GM12878 (cell line): ENCODE measurements around the gene MED19. TPM values are rescaled to one million over a fixed set of nuclear protein-coding genes. Genes with fewer than 3 reads are reported as not detected.
A peak's percentile ranks its signal among the peaks of the same experiment; 100 is the strongest.

Source experiments
- ATAC-seq: fragments of 200-7000 bp; cut with Tn5 transposase; 3 replicates; pipeline ENCODE4 v1.9.1; 2020; ENCODE audit warnings: mild to moderate bottlenecking, moderate library complexity
- BruUV-seq: library from RNA; stranded (reverse); fragments of 400-500 nt; replicated peaks from 2 replicates; lab custom pipeline; 2021; lab: Mats Ljungman, UMichigan
- CTCF ChIA-PET: fragments of 300-600 bp; sonication (Branson Sonifier 250); formaldehyde crosslinking; extraction: SDS; loops from one replicate; lab custom pipeline; 2021; ENCODE audit warnings: inconsistent platforms; lab: Yijun Ruan, JAX
- POLR2A ChIA-PET: fragments of 350-600 bp; formaldehyde crosslinking; extraction: SDS; loops from one replicate; lab custom pipeline; 2021; ENCODE audit warnings: inconsistent platforms; lab: Charles Lee
- RAD21 ChIA-PET: fragments of 300-600 bp; sonication (Branson Sonifier 250); formaldehyde crosslinking; loops from one replicate; lab custom pipeline; 2023; ENCODE audit warnings: antibody characterized with exemption; ENCODE audit not compliant: unreplicated experiment; lab: Charles Lee
- SMC1A ChIA-PET: fragments of 300-600 bp; sonication (Branson Sonifier 250); formaldehyde crosslinking; loops from one replicate; lab custom pipeline; 2023; ENCODE audit not compliant: unreplicated experiment, uncharacterized antibody; lab: Charles Lee
- DNase-seq: peaks from one replicate; pipeline ENCODE4 v3.0.0-alpha.2; 2011; ENCODE audit warnings: low read depth, low spot score
- FAIRE-seq: peaks from 3 replicates; lab custom pipeline; 2011; peaks lifted over from hg19 to GRCh38; lab: Jason Lieb, UNC
- H2AFZ ChIP-seq: 2 replicates; pipeline ENCODE4 v1.6.0; 2011; ENCODE audit warnings: low read depth, low read length, control low read depth; ENCODE audit not compliant: control insufficient read depth
- H3K27ac ChIP-seq: 2 replicates; pipeline ENCODE4 v1.5.1; 2011; ENCODE audit warnings: control low read depth; ENCODE audit not compliant: control insufficient read depth, insufficient read depth
- H3K27me3 ChIP-seq, 2 experiments: replicated peaks in 1 of 2; 2 replicates each; pipeline versions ENCODE4 v1.6.0 to v1.6.1; 2011; ENCODE audit warnings: low read length in 1 of 2; ENCODE audit not compliant: control insufficient read depth in 2 of 2, insufficient read depth in 2 of 2
- H3K36me3 ChIP-seq, 2 experiments: 2 replicates each; pipeline ENCODE4 v1.5.1; 2011; ENCODE audit warnings: low read length in 1 of 2; ENCODE audit not compliant: control insufficient read depth in 2 of 2, insufficient read depth in 2 of 2
- H3K4me1 ChIP-seq: 2 replicates; pipeline ENCODE4 v1.6.1; 2011; ENCODE audit warnings: mild to moderate bottlenecking, low read length, moderate library complexity, mixed read lengths; ENCODE audit not compliant: control insufficient read depth, insufficient read depth
- H3K4me2 ChIP-seq: 2 replicates; pipeline ENCODE4 v1.6.0; 2011; ENCODE audit warnings: control low read depth; ENCODE audit not compliant: control insufficient read depth, insufficient read depth
- H3K4me3 ChIP-seq: fragments of 200-600 bp; sonication (generic); 2 replicates; pipeline ENCODE4 v1.5.1; 2016
- H3K79me2 ChIP-seq: 2 replicates; pipeline ENCODE4 v1.6.0; 2011; ENCODE audit warnings: low read length; ENCODE audit not compliant: control insufficient read depth, insufficient read depth
- H3K9ac ChIP-seq: 2 replicates; pipeline ENCODE4 v1.8.0; 2011; ENCODE audit warnings: low read length, control low read depth, mixed read lengths; ENCODE audit not compliant: control insufficient read depth, insufficient read depth
- H3K9me3 ChIP-seq: replicated peaks from 3 replicates; pipeline ENCODE4 v1.5.1; 2011; ENCODE audit warnings: mild to moderate bottlenecking, low read length; ENCODE audit not compliant: control insufficient read depth, insufficient read depth
- H4K20me1 ChIP-seq: 2 replicates; pipeline ENCODE4 v1.6.0; 2011; ENCODE audit not compliant: control insufficient read depth, insufficient read depth
- HCFC1 ChIP-seq: fragments of 150-350 bp; IDR thresholded peaks from 2 replicates; pipeline ENCODE4 v1.6.1; 2014; ENCODE audit warnings: low read length
- MEF2B ChIP-seq: fragments of 450-650 bp; IDR thresholded peaks from 2 replicates; pipeline ENCODE4 v1.6.1; 2018; ENCODE audit warnings: mild to moderate bottlenecking, moderate library complexity; ENCODE audit not compliant: partially characterized antibody, poor library complexity, severe bottlenecking
- SMC3 ChIP-seq: IDR thresholded peaks from 2 replicates; pipeline ENCODE4 v1.6.1; 2011; ENCODE audit warnings: low read length, improper control_type of control experiment, borderline replicate concordance
- SREBF2 ChIP-seq: IDR thresholded peaks from 2 replicates; pipeline ENCODE4 v1.6.1; 2012; ENCODE audit warnings: mild to moderate bottlenecking, low read length
- ZNF217 ChIP-seq: fragments of 450-650 bp; IDR thresholded peaks from 2 replicates; pipeline ENCODE4 v1.6.1; 2017; ENCODE audit warnings: antibody characterized with exemption, mild to moderate bottlenecking
- WGBS: methylation state at CpG from one replicate; pipeline ENCODE4 v1.1.6; 2016; ENCODE audit warnings: low lambda C conversion rate; ENCODE audit not compliant: insufficient replicate concordance, insufficient coverage; ENCODE audit errors: missing lambda C conversion rate; 5-methylcytosine and 5-hydroxymethylcytosine counted together
- in situ Hi-C: fragments of 300-500 bp; cut with MboI; formaldehyde crosslinking; loops from 9 replicates; pipeline ENCODE4 v1.14.3; 2018; ENCODE audit warnings: mixed read lengths
- intact Hi-C: fragments of 100-400 bp; cut with micrococcal nuclease; formaldehyde crosslinking; loops from one replicate; pipeline ENCODE4 v1.14.2; 2022; ENCODE audit not compliant: unreplicated experiment
- polyA plus RNA-seq, 11 experiments: library from polyadenylated mRNA; depleted of rRNA in 4 of 11; unstranded in 6 of 11; stranded (reverse) in 5 of 11; fragments of >200 nt; fragmentation: Nextera tagmentation in 4 of 11; fragmentation: Illumina TruSeq in 1 of 11; extraction: Ambion mirVana in 4 of 11; extraction: Trizol in 1 of 11; gene quantifications; 1 replicate in 1 of 11; 2 replicates in 10 of 11; pipeline versions ENCODE4 v1.2.1 to v1.2.3, GENCODE V29; 2011 to 2016; ENCODE audit warnings: inconsistent platforms in 2 of 11, missing spikeins in 2 of 11, low read depth in 1 of 11
- total RNA-seq, 4 experiments: library from RNA; depleted of rRNA in 3 of 4; stranded (reverse); fragments of >200 nt in 3 of 4; fragmentation: Illumina TruSeq in 1 of 4; extraction: Trizol in 1 of 4; gene quantifications; 2 replicates each; pipeline versions ENCODE4 v1.2.1 to v1.2.3, GENCODE V29; 2013 to 2021
- TF ChIP-seq, protein P1 (sequence below): fragments of 450-650 bp; IDR thresholded peaks from 2 replicates; pipeline ENCODE4 v1.6.1; 2016; ENCODE audit warnings: mild to moderate bottlenecking

MED19 gene
- total and polyA plus RNA-seq, 10 of the 15 experiments (the other 5 are each of a cell fraction or from before 2014, with no cell fraction given): 4.9 to 28.2 (median 17.3) TPM

DNA sequence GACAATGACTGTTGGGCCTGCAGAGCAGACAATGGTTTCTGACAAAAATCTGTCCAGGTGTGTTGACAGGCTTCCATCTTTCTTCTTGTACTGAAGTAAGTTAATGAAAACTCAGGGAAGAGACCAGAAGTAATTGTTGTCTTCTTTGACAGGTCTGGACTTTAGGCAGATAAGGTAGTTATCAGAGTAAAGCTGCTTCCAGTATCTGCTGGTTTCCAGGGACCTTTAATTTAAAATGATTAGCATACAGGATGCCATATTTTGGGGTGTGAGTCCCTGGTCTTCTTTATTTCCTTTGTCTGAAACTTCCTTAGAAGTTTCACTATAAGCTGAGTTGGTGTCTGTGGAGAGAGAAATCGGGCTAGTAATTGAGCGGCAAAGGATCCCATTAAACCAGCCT is 1.8 kb upstream of the MED19 start:
- intact Hi-C loops: loop anchor here (5.0 kb wide), 1 partner anchor 147 kb away; the partner anchor contains the start of gene UBE2L6
- peaks cover 0 to 5% of the 10 kb centered on the region in 2 experiments; a peak in 1 of 4 replicates for H3K36me3 ChIP-seq
- POLR2A ChIA-PET: interaction anchor here (0.5 to 1.9 kb wide), 4 partner anchors 20 to 87 kb away, joined by 3 to 8 read pairs (median 6); partner anchors contain the start of gene SELENOH
- peak overlapping the region; percentile 91; the same call in 1 of the 2 replicates for H3K9ac ChIP-seq
- H3K27ac ChIP-seq: no peak overlapping the region
- DNase-seq (no peak), ATAC-seq (no peak), FAIRE-seq (no peak)
- in situ Hi-C loops: no loop called here
- H3K4me3 ChIP-seq: peak overlapping the region; percentile 97
- CTCF ChIA-PET: interaction anchor here (0.7 to 3.0 kb wide), 10 partner anchors 16 to 220 kb away, joined by 3 to 28 read pairs (median 5); partner anchors contain the start of gene UBE2L6
- no peaks in the 10 kb centered on the region for H3K9me3 ChIP-seq
- 74% methylated on average over 2 of the region's 2 CpGs for WGBS
- TF ChIP-seq MEF2B (no peak), ZNF217 (no peak), SMC3 (no peak), SREBF2 (no peak), HCFC1 (no peak)
- TF ChIP-seq, protein P1, sequence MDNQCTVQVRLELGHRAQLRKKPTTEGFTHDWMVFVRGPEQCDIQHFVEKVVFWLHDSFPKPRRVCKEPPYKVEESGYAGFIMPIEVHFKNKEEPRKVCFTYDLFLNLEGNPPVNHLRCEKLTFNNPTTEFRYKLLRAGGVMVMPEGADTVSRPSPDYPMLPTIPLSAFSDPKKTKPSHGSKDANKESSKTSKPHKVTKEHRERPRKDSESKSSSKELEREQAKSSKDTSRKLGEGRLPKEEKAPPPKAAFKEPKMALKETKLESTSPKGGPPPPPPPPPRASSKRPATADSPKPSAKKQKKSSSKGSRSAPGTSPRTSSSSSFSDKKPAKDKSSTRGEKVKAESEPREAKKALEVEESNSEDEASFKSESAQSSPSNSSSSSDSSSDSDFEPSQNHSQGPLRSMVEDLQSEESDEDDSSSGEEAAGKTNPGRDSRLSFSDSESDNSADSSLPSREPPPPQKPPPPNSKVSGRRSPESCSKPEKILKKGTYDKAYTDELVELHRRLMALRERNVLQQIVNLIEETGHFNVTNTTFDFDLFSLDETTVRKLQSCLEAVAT: no peak
- H3K4me2 ChIP-seq: peak overlapping the region; percentile 87
- H2AFZ ChIP-seq: no peak overlapping the region
- SMC1A ChIA-PET: interaction anchor here (0.7 to 3.6 kb wide), 11 partner anchors 9 to 87 kb away, joined by 3 to 27 read pairs (median 4); partner anchors contain the start of genes CTNND1 and SELENOH
- H4K20me1 ChIP-seq: no peaks in the 10 kb centered on the region
- no TSS peak for BruUV-seq
- RAD21 ChIA-PET: interaction anchor here (0.7 to 4.0 kb wide), 7 partner anchors 19 to 314 kb away, joined by 3 to 25 read pairs (median 3); no protein-coding TSS in a partner anchor
- no peaks in the 10 kb centered on the region for H3K27me3 ChIP-seq
- peaks cover 4% of the 10 kb centered on the region for H3K4me1 ChIP-seq
- peaks cover 53% of the 10 kb centered on the region for H3K79me2 ChIP-seq
